ENCODE measurements around the gene LEMD2.

LEMD2 gene

DNA sequence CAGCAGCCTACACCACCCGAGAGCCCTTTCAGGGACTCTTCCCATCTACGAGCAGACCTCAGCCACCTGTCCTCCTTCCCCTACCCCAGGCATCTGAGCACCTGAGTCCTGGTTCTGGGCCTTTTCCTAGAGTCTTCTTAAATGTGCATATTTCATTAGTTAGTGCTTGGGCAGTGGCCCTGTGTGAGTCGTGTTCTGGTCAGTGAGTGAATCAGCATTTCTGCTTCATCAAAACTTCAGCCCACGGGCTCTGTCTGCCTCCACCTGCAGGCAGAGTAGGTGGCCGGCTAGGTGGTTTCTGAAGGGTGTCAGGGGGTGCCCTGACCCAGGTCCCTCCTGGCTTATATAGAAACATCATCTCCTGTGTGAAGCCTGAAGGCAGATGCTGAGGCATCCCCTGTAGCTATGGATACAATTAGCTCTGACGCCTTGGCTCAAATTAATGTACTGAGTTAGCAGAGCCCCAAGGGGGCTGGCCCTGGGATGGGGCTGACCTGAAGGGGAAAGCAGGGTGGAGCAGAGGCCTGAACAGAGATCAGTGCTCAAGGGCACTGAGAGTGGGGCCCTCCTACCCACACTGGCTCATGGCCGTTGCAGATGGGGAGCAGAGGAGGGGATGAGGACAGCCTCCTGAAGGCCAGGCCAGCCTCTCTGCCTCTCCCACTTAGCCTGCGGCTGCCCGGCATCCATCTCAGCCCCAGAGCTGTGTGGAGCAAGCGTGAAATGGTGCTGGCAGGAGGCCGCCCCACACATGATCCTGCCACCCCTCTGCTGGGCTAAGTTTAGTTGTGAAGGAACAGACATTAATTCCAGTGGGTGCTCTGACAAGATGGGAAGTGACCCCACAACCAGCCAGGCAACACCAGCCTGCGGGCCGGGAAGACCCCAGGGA, 55.9 kb downstream of the LEMD2 start:
- no peak for DNase-seq

DNA sequence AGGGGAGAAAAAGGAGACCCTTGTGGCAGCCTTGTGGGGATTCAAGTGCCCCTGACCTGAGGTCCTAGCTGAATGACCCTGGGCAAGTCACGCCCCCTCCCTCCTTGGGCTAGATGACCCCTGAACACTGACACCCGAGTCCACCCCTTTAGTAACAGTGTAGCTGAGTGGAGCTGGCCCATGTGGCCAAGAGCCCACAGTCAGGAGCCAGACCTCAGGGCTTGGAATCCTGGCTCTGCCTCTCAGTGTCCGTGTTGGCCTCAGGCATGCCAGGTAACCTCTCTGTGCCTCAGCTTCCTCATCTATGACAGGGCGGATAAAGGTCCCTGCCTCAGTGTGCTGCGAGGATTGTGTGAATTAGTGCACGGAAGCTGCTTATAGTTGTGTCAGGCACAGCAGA, 56.5 kb downstream of the LEMD2 start:
- no peak for DNase-seq

DNA sequence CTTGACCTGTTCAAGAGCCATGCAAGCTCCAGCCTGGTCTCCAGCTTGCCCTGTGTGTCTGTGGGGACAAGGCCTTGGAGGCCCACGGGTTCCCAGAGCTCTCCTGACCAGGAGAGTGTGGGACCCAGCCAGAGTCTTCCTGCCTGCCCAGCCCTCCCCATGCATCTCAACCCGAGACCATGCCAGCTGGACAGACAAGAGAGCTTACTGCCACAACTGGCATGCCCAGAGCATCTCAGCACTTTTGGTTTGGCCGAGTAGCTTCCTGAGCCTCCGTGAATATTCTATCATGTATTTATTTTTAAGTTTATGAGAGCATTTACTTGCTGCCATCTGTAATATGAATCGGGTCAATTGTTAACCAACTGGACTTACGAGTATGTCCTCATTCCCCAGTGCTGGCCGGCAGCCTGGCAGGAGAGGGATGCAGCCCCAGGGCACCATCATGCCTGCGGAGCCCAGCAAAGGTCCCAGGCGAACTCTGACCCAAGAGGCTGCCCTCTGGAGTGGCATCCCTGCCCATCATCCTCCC, 57.1 kb downstream of the LEMD2 start:
- no peak for DNase-seq

DNA sequence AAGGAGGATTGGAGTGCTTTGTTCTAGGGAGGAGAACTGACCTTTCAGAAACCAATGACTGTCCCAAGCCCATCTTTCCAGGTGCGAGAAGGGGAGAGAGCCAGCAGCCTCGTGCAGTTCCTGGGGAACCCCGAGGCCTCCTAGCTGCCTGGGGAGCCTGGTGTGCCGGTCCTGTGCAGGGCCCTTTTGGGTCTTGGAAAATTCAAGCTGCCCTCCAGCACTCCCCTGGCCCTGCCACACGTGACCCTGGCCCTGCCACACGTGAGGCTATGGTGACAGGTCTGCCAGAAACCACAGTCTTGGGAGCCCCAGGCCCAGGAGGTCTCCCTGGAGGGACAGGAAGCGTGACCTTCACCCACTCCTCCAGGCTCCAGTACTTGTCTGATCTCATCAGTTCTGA, 57.9 kb downstream of the LEMD2 start:
- no peak for DNase-seq

DNA sequence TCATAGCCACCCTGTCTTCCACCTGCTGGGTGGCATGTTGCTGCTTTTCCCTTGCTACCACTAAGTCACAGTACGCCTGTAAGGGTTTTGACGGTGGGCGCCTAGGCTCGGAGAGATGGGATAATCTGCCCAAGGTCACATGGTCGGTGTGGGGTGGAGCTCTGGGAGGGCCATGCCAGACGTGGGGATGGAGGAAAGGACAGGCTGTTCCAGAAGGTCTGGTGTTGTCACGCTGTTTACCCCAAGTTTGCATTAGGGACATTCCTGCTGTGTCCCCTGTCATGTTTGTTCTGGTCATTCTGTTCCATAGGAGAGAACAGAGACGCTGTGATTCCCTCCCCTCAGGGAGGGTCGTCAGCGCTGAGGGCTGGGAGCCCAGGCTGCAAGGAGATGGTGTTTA, 58.3 kb downstream of the LEMD2 start:
- no peak for DNase-seq

DNA sequence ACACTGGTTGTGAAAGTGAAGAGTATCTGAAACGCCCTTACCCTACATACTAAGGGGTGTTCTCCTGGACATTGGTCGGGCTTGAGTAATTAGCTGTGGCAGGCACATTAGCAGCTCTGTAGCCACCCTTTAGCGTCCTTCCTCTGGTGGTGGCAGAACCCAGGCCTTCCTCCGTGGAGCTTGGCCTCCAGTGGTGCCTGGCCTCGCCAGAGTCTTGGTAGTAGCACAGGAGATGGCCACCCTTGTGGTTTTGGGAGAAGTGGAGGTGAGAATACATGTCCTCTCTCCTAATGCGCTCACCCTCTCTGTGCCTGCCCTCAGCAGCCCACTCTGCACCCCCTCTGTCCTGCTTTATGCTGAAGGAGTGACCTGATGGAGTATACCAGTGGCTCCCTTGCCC, 59.9 kb downstream of the LEMD2 start:
- DNase-seq, result no peak

DNA sequence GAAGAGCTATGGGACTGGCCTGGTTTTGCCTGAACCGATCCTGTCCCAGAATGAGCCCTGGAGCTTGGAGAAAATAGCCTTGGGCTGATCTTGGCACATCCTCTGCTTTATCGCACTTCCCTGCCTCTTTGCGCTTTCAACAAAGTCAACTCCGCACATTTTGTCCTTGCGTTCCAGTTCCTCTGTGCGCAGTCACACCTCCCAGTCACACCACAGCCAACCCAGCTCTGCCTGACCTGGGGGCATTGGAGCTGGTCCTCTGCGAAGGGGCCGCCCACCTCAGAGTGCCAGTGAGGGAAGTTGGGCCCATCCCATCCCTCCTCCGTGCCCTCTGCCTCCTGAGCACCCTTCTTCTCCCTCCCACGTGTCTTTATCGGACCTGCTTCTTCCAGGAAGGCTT, 60.5 kb downstream of the LEMD2 start:
- DNase-seq, result no peak

DNA sequence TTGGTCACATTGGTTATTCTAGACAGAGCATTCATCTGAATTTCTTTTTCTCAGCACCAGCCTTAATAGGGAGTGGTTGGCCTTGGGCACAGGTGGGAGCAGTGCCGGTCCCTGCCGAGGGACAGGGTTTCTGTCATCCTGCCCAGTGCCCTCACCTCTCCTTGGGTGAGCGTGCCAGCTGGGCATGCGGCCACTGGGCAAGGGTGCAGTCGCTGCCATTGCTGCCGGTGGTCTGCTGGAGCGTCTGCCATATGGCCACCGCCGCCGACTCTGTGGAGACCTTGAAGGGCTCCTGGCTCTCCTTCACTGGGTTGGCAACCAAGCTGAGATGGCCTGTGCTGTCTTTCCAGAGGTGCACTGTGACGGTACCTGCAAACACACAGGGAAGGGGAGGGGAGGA, 61.0 kb downstream of the LEMD2 start:
- no peak for DNase-seq

DNA sequence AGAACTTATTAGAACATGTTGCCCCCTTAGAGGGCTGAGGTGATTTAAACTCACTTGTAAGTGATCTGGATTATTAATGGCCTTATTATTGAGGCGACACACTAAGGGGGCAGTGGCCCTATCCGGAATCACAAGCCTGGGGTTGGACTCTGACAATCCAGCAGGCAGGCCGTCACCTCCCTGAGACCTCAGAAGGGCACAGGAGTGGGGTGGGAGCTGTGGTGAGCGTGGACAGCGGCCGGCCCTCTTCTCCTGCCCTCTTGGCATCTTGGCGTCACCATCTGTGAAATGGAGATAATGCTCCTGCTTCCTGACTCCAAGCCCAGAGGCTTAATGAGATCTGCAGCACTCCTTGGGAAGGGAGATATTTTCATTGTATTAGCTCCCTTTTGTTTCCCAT, 61.8 kb downstream of the LEMD2 start:
- no peak for DNase-seq

DNA sequence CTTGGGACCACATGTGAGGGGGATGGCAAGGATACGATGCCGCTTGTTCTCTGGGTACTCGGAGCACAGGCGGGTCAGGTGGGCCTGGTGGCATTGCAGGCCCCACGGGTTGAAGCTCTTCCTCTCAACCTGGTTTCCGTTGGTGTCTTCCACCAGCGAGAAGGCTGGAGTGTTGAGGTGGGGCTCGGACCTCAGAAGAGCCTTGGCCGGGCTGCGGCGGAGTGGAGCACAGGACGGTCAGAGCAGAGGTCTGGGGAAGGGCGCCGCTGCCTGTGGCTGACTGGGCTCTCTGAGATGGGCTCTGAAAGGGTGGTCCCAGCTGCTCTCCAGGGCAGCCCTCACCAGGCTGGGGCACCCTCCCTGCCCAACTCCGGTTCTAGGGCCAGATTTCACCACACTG, 62.2 kb downstream of the LEMD2 start:
- no peak for DNase-seq

DNA sequence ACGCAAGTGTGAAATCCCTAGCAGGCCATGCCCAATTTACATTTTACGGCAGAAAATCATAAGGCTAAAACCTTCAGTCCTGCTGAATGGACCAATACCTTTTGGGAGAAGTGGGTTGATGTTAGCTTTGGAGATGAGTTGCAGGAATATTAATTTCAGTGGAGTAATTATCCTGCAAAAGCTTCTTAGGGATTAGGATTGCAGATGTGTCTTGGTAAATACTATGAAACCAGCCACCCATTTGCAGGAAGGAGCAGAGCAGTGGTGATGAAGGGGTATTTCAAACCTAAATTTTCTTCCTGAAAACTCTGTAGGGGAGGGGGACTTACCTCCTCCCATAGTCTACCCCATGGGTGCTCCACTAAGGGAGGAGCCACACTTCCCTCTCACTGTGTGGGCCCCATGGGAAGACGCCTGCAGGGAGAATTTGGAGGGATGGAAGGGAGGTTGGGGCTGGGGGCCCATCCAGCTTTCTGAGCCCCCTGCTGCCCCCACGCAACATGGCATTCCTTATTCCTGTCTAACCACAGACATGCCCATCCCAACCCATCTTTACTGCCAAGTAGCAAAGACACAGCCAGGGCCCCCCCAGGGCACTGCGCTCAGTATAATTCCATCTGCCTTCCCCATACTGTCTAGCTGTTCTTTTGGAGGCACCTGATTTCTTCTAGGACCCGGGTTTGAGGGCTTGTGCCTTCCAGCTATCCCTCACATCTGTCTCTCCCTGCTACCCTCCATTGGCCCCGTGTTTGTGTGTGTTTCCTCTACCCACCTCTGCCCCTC, 62.8 kb downstream of the LEMD2 start:
- DNase-seq, result no peak

DNA sequence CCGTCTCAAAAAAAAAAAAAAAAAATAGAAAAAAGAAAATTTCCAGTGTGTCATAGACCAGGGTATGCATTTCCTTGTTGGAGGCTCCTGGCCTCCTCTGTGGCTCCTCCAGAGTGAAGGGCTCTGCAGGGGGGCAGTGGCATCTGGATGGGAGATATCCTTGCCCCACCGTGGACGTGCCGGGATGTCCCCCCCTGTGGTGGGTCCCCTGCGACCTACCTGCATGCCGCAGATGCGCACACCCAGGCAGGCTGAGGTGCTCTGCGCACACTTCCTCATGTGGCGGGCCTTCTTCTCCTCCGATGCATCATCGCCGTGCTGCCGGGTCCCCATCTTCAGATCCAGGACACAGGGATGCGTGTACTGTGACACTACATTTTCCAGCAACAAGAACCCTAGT, 63.7 kb downstream of the LEMD2 start:
- no peak for DNase-seq

DNA sequence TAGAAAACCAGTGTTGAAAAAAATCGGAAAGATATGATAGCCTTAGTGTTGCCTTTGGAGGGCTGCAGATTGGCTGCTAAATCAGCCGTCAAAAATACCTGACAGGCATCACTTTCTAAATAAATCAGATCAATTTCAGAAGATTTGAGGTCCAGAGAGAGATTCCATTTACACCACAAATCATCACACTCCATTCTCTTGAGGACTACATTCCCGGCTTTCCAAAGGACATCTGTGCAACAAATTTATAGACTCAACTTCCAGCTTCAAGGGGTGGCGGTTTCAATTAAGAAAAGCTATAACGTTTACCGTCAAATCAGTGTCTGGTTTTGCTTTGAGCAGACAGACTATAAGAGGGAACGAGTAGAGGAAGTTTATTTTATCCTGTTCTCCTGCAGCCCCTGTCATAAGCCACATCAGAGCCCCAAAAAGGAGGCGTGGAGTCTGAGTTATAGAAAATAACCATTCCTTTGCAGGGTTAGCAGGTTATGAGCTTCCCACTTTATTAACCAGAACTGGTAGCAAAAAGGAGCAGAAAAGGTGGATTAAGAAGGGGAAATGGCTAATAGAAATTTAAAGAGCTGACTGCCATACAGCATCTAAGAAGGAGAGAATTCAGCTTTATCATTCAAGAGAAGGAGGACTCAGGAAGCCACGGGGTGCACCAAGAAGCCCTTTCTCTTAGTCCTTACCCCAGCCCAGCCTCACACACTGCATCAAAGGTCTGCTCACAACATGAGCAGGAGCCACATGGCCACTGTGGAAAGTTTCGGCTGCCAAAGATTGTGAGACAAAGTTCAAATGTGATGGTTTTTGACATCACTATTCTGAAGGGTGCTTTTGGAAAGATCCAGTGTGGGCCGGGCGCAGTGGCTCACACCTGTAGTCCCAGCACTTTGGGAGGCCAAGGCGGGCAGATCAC, 64.6 kb downstream of the LEMD2 start:
- no peak for DNase-seq

DNA sequence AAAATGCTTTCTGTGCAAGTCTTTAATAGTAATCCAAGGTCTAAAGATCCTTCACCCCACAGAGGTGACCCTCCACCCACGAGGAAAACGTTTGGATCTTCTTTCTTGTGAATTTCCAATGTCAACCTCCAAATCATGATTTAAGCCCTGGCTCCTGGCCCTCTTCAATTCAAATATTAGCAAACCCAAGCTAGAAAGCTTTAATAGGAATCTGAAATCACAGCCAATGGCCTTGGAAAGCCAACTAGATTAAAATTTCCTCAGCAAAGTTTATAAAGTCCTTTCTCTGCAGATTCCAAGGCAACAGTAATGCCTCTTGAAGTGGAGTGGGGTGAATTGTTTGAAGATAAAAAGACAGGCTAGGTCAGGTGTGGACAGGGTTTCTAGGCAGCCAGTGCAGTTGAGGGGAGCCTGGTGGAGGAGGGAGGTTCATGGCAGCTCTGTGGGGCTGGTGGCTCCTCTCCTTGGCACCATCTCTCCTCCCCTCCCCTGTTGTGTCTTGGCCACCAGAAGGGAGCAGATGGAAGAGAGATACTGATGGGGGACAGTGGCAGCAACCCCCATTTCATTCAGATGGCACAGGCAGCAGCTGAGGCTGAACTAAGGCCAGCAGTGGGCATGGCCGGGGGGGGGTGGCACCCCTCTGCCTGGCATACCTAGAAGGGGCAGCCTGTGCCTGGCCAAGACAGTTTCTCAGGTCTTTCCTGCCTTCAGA, 65.4 kb downstream of the LEMD2 start:
- DNase-seq, result no peak

DNA sequence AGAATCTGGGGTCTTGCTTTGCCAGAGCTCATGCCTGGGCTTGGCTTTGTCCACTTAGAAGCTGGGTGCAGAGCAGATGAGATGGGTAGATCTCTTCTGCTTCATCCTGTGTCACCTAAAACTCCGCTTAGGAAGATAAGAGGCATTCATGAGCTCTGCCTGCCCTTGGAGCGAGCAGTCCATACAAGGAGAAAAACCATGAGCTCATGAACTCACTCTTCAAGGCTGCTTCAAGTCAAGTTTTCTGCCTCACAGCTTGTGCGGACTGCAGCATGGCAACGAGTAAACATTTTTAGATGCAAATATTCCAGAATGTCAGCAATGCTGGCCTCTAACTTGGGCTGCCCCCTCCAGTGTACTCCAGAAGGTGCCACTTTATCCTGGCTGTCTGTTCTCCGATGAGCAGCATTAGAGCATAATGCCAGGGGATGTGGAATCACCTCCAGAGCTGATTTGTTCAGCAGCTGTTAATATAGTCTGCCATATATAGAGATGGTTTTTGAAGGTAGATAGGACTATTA, 66.8 kb downstream of the LEMD2 start:
- DNase-seq, result no peak

DNA sequence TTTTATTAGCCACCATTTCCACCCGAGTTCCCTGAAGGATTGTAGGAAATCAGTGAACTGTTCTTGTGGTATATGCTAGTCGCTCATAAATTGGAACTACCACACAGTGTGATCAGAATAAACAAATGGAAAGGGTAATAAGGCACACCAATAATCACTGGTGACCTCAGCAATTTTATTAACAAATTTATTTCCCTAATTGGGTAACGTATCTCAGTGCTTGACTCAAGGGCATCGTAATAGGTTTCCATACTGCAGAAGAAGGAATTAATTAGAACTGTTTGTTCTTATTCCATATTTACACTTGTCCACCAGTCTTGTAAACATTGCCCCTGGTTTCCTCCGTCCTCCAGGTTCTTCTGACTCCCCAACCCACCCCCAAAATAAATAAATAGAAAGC, 67.4 kb downstream of the LEMD2 start:
- DNase-seq, result no peak
